Upper lobe of right lung (tissue), 1 donor: ENCODE results near the gene NT5DC3. TPM values are rescaled to one million over a fixed set of nuclear protein-coding genes. Genes with fewer than 3 reads are reported as not detected.
"Not testable (repeated sequence)": the region's sequence is repeated elsewhere in the genome, so short reads cannot be mapped to it uniquely, and the experiment has no call there.

Experiments
- ATAC-seq: fragments of 200-7000 bp; cut with Tn5 transposase; one replicate; pipeline ENCODE4 v1.9.1; 2020; ENCODE audit warnings: mild to moderate bottlenecking, moderate library complexity
- DNase-seq: peaks from one replicate; pipeline ENCODE4 v3.0.0-alpha.2; 2020
- H3K27ac ChIP-seq: fragments of 200-600 bp; one replicate; pipeline ENCODE4 v1.8.0; 2022
- H3K27me3 ChIP-seq: fragments of 200-600 bp; one replicate; pipeline ENCODE4 v1.8.0; 2022; ENCODE audit warnings: mild to moderate bottlenecking
- H3K36me3 ChIP-seq: fragments of 200-600 bp; one replicate; pipeline ENCODE4 v1.8.0; 2022
- H3K4me1 ChIP-seq: fragments of 200-600 bp; one replicate; pipeline ENCODE4 v1.8.0; 2022
- H3K4me3 ChIP-seq: fragments of 200-600 bp; one replicate; pipeline ENCODE4 v1.8.0; 2022; ENCODE audit warnings: mild to moderate bottlenecking
- H3K9me3 ChIP-seq: fragments of 200-600 bp; one replicate; pipeline ENCODE4 v1.8.0; 2022
- CTCF ChIP-seq: fragments of 200-600 bp; IDR thresholded peaks from one replicate; pipeline ENCODE4 v1.8.0; 2022; ENCODE audit warnings: antibody characterized with exemption
- intact Hi-C: fragments of 100-400 bp; cut with DNase I; formaldehyde crosslinking; loops from one replicate; pipeline ENCODE4 v1.11.0; 2022
- total RNA-seq: library from RNA; stranded (reverse); fragmentation: NEBNext Ultra II Directional; extraction: Animal tissue kit (Norgen Biotek cat#: 25700); gene quantifications from one replicate; pipeline ENCODE4 v1.2.1, GENCODE V29; 2021
- donor health status: DM: no; HTN: yes; CAD: no; lungs with severe emphysema.

NT5DC3 gene
- total RNA-seq, 1 donor from 2014 or later: 6.5 TPM

DNA sequence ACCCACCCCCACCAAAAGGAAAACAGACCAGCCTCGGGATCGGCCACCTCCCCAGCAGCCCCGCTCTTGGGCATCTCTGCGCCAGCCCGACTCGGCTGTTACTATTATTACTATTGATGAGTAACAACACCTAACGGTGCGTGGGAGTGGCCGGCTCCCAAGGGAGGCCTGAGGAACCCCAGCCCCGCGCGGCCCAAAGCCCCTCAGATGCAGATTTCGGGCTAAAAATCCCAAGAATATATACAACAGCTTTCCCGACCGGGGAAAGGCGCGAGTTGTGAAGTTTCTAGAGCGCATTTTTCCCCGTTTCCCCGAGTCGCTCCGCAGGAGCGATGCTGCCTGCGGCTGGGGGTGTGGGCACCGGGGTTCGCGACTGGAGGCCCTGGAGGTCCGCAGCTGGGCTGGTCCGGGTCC is 565 bp downstream of the NT5DC3 start:
- DNase-seq (peak; percentile 65), ATAC-seq (no peak)
- Histone ChIP-seq H3K4me3 (peak overlapping the region; percentile 82), H3K4me1 (peaks cover 18% of the 10 kb centered on the region), H3K27me3 (no peaks in the 10 kb centered on the region), H3K9me3 (no peaks in the 10 kb centered on the region), H3K27ac (no peak overlapping the region), H3K36me3 (no peaks in the 10 kb centered on the region)
- intact Hi-C loops: no loop called here
- TF ChIP-seq CTCF: no peak

GRCh38 chr12:103839609-103840461 is 1.2 kb downstream of the NT5DC3 start:
- Histone ChIP-seq H3K4me3 (peak overlapping the region; percentile 82), H3K4me1 (peaks cover 18% of the 10 kb centered on the region), H3K27ac (no peak overlapping the region), H3K36me3 (no peaks in the 10 kb centered on the region), H3K9me3 (no peaks in the 10 kb centered on the region), H3K27me3 (no peaks in the 10 kb centered on the region)
- ATAC-seq (no peak), DNase-seq (no peak)
- no peak for TF ChIP-seq CTCF
- intact Hi-C loops: no loop called here

GRCh38 chr12:103839103-103839502 is 1.9 kb downstream of the NT5DC3 start:
- Histone ChIP-seq H3K27ac (no peak overlapping the region), H3K9me3 (no peaks in the 10 kb centered on the region), H3K4me3 (peak overlapping the region; percentile 6), H3K36me3 (no peaks in the 10 kb centered on the region), H3K27me3 (no peaks in the 10 kb centered on the region), H3K4me1 (peaks cover 18% of the 10 kb centered on the region)
- DNase-seq: no peak
- ATAC-seq: no peak
- no peak for TF ChIP-seq CTCF
- intact Hi-C loops: no loop called here

GRCh38 chr12:103838254-103838914 is 2.6 kb downstream of the NT5DC3 start:
- no peak for TF ChIP-seq CTCF
- Histone ChIP-seq H3K4me3 (no peak overlapping the region), H3K4me1 (peaks cover 18% of the 10 kb centered on the region), H3K27me3 (no peaks in the 10 kb centered on the region), H3K36me3 (no peaks in the 10 kb centered on the region), H3K27ac (no peak overlapping the region), H3K9me3 (no peaks in the 10 kb centered on the region)
- intact Hi-C loops: no loop called here
- DNase-seq (no peak), ATAC-seq (no peak)

DNA sequence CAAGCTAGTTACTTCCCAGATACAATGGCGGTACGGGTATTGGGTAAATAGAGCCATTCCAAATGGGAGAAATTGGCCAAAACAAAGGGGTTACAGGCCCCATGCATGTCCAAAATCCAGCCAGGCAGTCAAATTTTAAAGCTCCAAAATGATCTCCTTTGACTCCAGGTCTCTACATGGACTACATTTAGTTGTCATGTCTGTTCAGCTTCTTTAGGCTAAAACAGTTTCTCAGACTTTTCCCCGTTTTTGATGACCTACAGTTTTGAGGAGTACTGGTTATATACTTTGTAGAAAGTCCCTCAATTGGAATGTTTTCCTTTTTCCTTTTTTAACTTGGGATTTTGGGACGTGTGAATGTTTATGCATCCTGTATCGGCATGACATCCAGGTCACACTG is 4.7 kb downstream of the NT5DC3 start:
- Histone ChIP-seq H3K4me3 (no peak overlapping the region), H3K4me1 (peaks cover 19% of the 10 kb centered on the region), H3K36me3 (no peaks in the 10 kb centered on the region), H3K27ac (no peak overlapping the region), H3K27me3 (no peaks in the 10 kb centered on the region), H3K9me3 (no peaks in the 10 kb centered on the region)
- ATAC-seq: no peak
- no peak for TF ChIP-seq CTCF
- intact Hi-C loops: no loop called here
- DNase-seq: no peak

- DNase-seq, H3K4me3 ChIP-seq, H3K9me3 ChIP-seq, H3K36me3 ChIP-seq, intact Hi-C loops, ATAC-seq, H3K27ac ChIP-seq, H3K27me3 ChIP-seq: not testable (repeated sequence)
- peaks cover 19% of the 10 kb centered on the region for H3K4me1 ChIP-seq
Measured at GRCh38 chr12:103835747-103836335, 5.2 kb downstream of the NT5DC3 start.
